Fibroblast of skin of abdomen (primary cell): ENCODE results near the gene C17orf107.

Experiments
- DNase-seq: peaks from one replicate; pipeline ENCODE4 v3.0.0-alpha.2; 2013

C17orf107 gene

GRCh38 chr17:4877089-4877488 lies 22.2 kb upstream of the C17orf107 start:
- DNase-seq: no peak

- no peak for DNase-seq
Measured at GRCh38 chr17:4879601-4880000, 19.7 kb upstream of the C17orf107 start.

GRCh38 chr17:4880857-4881256 lies 18.5 kb upstream of the C17orf107 start:
- no peak for DNase-seq

GRCh38 chr17:4881761-4882555 lies 17.4 kb upstream of the C17orf107 start:
- no peak for DNase-seq

GRCh38 chr17:4884489-4884888 lies 14.8 kb upstream of the C17orf107 start:
- no peak for DNase-seq

- DNase-seq: no peak
Measured at GRCh38 chr17:4886830-4887229, 12.5 kb upstream of the C17orf107 start.

GRCh38 chr17:4887581-4887980 lies 11.8 kb upstream of the C17orf107 start:
- DNase-seq: no peak

GRCh38 chr17:4891411-4892410 lies 7.6 kb upstream of the C17orf107 start:
- no peak for DNase-seq

- no peak for DNase-seq
Measured at GRCh38 chr17:4892499-4893221, 6.7 kb upstream of the C17orf107 start.

GRCh38 chr17:4893272-4893671 lies 6.1 kb upstream of the C17orf107 start:
- DNase-seq: no peak

- DNase-seq: no peak
Measured at GRCh38 chr17:4893721-4894560, 5.4 kb upstream of the C17orf107 start.

GRCh38 chr17:4895121-4895520 lies 4.2 kb upstream of the C17orf107 start:
- no peak for DNase-seq

- no peak for DNase-seq
Measured at GRCh38 chr17:4895657-4896331, 3.5 kb upstream of the C17orf107 start.

GRCh38 chr17:4896332-4897197 lies 2.8 kb upstream of the C17orf107 start:
- no peak for DNase-seq

GRCh38 chr17:4897198-4897687 lies 2.1 kb upstream of the C17orf107 start:
- no peak for DNase-seq

- DNase-seq: no peak
Measured at GRCh38 chr17:4897785-4898184, 1.6 kb upstream of the C17orf107 start.

GRCh38 chr17:4898351-4898750 lies 985 bp upstream of the C17orf107 start:
- no peak for DNase-seq

- no peak for DNase-seq
Measured at GRCh38 chr17:4898927-4899326, 409 bp upstream of the C17orf107 start.

GRCh38 chr17:4900231-4901107 lies 1.1 kb downstream of the C17orf107 start:
- no peak for DNase-seq
